CD8-positive, alpha-beta memory T cell (primary cell): ENCODE measurements around the gene C10orf62. TPM values are rescaled to one million over a fixed set of nuclear protein-coding genes. Genes with fewer than 3 reads are reported as not detected.
A peak's percentile ranks its signal among the peaks of the same experiment; 100 is the strongest.
"Not testable (repeated sequence)": the region's sequence is repeated elsewhere in the genome, so short reads cannot be mapped to it uniquely, and the experiment has no call there.

ENCODE experiments used
- CTCF ChIA-PET: fragments of 350-600 bp; sonication (Branson Sonifier 250); formaldehyde crosslinking; loops from one replicate; lab custom pipeline; 2021; ENCODE audit warnings: antibody characterized with exemption; lab: Charles Lee
- POLR2A ChIA-PET: fragments of 350-600 bp; sonication (Branson Sonifier 250); formaldehyde crosslinking; loops from one replicate; lab custom pipeline; 2021; ENCODE audit warnings: antibody characterized with exemption; lab: Charles Lee
- DNase-seq, 5 donors: peaks; one replicate each; pipeline versions ENCODE4 v3.0.0 to v3.0.0-alpha.2; 2020 to 2022; ENCODE audit warnings: mixed read lengths in 1 of 5
- H3K27ac ChIP-seq: one replicate; pipeline ENCODE4 v1.7.0; 2013; ENCODE audit warnings: low read depth, mild to moderate bottlenecking, low read length, moderate library complexity
- H3K27me3 ChIP-seq: 2 replicates; pipeline ENCODE4 v1.7.0; 2013; ENCODE audit warnings: low read length, mild to moderate bottlenecking; ENCODE audit not compliant: insufficient read depth, poor library complexity, severe bottlenecking
- H3K36me3 ChIP-seq: 2 replicates; pipeline ENCODE4 v1.7.0; 2013; ENCODE audit warnings: mild to moderate bottlenecking, low read length, moderate library complexity; ENCODE audit not compliant: insufficient read depth
- H3K4me1 ChIP-seq: 2 replicates; pipeline ENCODE4 v1.7.0; 2013; ENCODE audit warnings: mild to moderate bottlenecking, low read length, moderate library complexity; ENCODE audit not compliant: insufficient read depth
- H3K4me3 ChIP-seq: 2 replicates; pipeline ENCODE4 v1.7.0; 2013; ENCODE audit warnings: mild to moderate bottlenecking, low read length
- H3K9me3 ChIP-seq: 2 replicates; pipeline ENCODE4 v1.7.0; 2013; ENCODE audit warnings: mild to moderate bottlenecking, low read length
- H3K27ac Mint-ChIP-seq, 8 donors: one replicate each; pipeline ENCODE4 v1.8.0; 2020 to 2021; ENCODE audit warnings: mixed read lengths in 8 of 8, mild to moderate bottlenecking in 6 of 8, inconsistent platforms in 3 of 8, moderate library complexity in 3 of 8
- H3K27me3 Mint-ChIP-seq, 2 donors: one replicate each; pipeline ENCODE4 v1.8.0; 2020 to 2021; ENCODE audit warnings: mixed read lengths in 2 of 2, mild to moderate bottlenecking in 1 of 2, moderate library complexity in 1 of 2
- H3K36me3 Mint-ChIP-seq, 3 donors: one replicate each; pipeline ENCODE4 v1.8.0; 2020 to 2021; ENCODE audit warnings: mixed read lengths in 3 of 3, inconsistent platforms in 1 of 3, mild to moderate bottlenecking in 1 of 3
- H3K4me1 Mint-ChIP-seq, 3 donors: one replicate each; pipeline ENCODE4 v1.8.0; 2020 to 2021; ENCODE audit warnings: mixed read lengths in 3 of 3, inconsistent platforms in 1 of 3, mild to moderate bottlenecking in 1 of 3
- H3K4me3 Mint-ChIP-seq, 7 donors: one replicate each; pipeline ENCODE4 v1.8.0; 2020 to 2021; ENCODE audit warnings: mixed read lengths in 7 of 7, mild to moderate bottlenecking in 6 of 7, moderate library complexity in 4 of 7, inconsistent platforms in 2 of 7
- H3K9me3 Mint-ChIP-seq, 5 donors: one replicate each; pipeline ENCODE4 v1.8.0; 2020 to 2022; ENCODE audit warnings: mixed read lengths in 5 of 5, mild to moderate bottlenecking in 3 of 5, moderate library complexity in 2 of 5, inconsistent platforms in 1 of 5
- polyA plus RNA-seq: library from polyadenylated mRNA; unstranded; fragments of 300-500 nt; fragmentation: Illumina TruSeq; gene quantifications from one replicate; pipeline ENCODE4 v1.2.3, GENCODE V29; 2021
- total RNA-seq, 2 experiments: library from RNA; stranded (reverse); gene quantifications; one replicate each; pipeline ENCODE4 v1.2.3, GENCODE V29; 2021

The C10orf62 gene
- total and polyA plus RNA-seq, 3 experiments from 2014 or later = not detected

- H3K36me3 ChIP-seq, H3K27ac Mint-ChIP-seq, H3K27me3 Mint-ChIP-seq, POLR2A ChIA-PET, H3K4me3 ChIP-seq, H3K9me3 Mint-ChIP-seq, DNase-seq, H3K9me3 ChIP-seq, H3K4me1 ChIP-seq, H3K36me3 Mint-ChIP-seq, CTCF ChIA-PET, H3K4me3 Mint-ChIP-seq, H3K27ac ChIP-seq, H3K27me3 ChIP-seq, H3K4me1 Mint-ChIP-seq: not testable (repeated sequence)
These were observed 28.7 kb upstream of the C10orf62 start for GRCh38 chr10:97560731-97561381.

GRCh38 chr10:97561386-97562077, 28.0 kb upstream of the C10orf62 start:
- POLR2A ChIA-PET, H3K36me3 ChIP-seq, H3K9me3 Mint-ChIP-seq, H3K4me3 Mint-ChIP-seq, H3K27ac ChIP-seq, H3K36me3 Mint-ChIP-seq, H3K4me1 Mint-ChIP-seq, H3K4me3 ChIP-seq, CTCF ChIA-PET, H3K4me1 ChIP-seq, H3K27me3 ChIP-seq, DNase-seq, H3K27me3 Mint-ChIP-seq, H3K9me3 ChIP-seq: not testable (repeated sequence)
- peak overlapping the region in 1 of 8 donors; percentile 85 for H3K27ac Mint-ChIP-seq

GRCh38 chr10:97562329-97562728, 27.2 kb upstream of the C10orf62 start:
- H3K36me3 Mint-ChIP-seq, H3K4me3 ChIP-seq, H3K27ac Mint-ChIP-seq, POLR2A ChIA-PET, DNase-seq, CTCF ChIA-PET, H3K27ac ChIP-seq, H3K36me3 ChIP-seq, H3K4me1 Mint-ChIP-seq, H3K9me3 Mint-ChIP-seq, H3K4me1 ChIP-seq, H3K4me3 Mint-ChIP-seq, H3K9me3 ChIP-seq, H3K27me3 ChIP-seq, H3K27me3 Mint-ChIP-seq: not testable (repeated sequence)

- Mint-ChIP-seq H3K4me1 (no peaks in the 10 kb centered on the region), H3K9me3 (no peaks in the 10 kb centered on the region), H3K27ac (no peak overlapping the region), H3K4me3 (no peak overlapping the region), H3K27me3 (no peaks in the 10 kb centered on the region), H3K36me3 (no peaks in the 10 kb centered on the region)
- no peaks in the 10 kb centered on the region for H3K4me1 ChIP-seq
- H3K4me3 ChIP-seq = no peak overlapping the region
- H3K36me3 ChIP-seq = no peaks in the 10 kb centered on the region
- DNase-seq = no peak
- ChIA-PET POLR2A (no interaction called here), CTCF (no interaction called here)
- no peak overlapping the region for H3K27ac ChIP-seq
- H3K27me3 ChIP-seq = no peaks in the 10 kb centered on the region
- H3K9me3 ChIP-seq = no peaks in the 10 kb centered on the region
These were observed 26.2 kb upstream of the C10orf62 start for GRCh38 chr10:97563337-97563736.

GRCh38 chr10:97564776-97565175, 24.7 kb upstream of the C10orf62 start:
- H3K27me3 Mint-ChIP-seq = no peaks in the 10 kb centered on the region
- no peak for DNase-seq
- peak overlapping the region in 1 of 8 donors; percentile 4 for H3K27ac Mint-ChIP-seq
- H3K9me3 ChIP-seq = no peaks in the 10 kb centered on the region
- H3K4me1 ChIP-seq = no peaks in the 10 kb centered on the region
- ChIA-PET CTCF (interaction anchor here (1.1 kb wide), 1 partner anchor 12 kb away, joined by 3 read pairs; no protein-coding TSS in a partner anchor), POLR2A (no interaction called here)
- no peaks in the 10 kb centered on the region for H3K36me3 ChIP-seq
- no peak overlapping the region for H3K4me3 ChIP-seq
- no peak overlapping the region for H3K4me3 Mint-ChIP-seq
- H3K27me3 ChIP-seq = no peaks in the 10 kb centered on the region
- H3K4me1 Mint-ChIP-seq = no peaks in the 10 kb centered on the region
- H3K27ac ChIP-seq = no peak overlapping the region
- peaks cover 0 to 2% (median 0%) of the 10 kb centered on the region in 3 donors for H3K36me3 Mint-ChIP-seq
- H3K9me3 Mint-ChIP-seq = no peaks in the 10 kb centered on the region

GRCh38 chr10:97566336-97566996, 23.1 kb upstream of the C10orf62 start:
- no peak for DNase-seq
- CTCF ChIA-PET = no interaction called here
- no peak overlapping the region for H3K27ac ChIP-seq
- H3K27me3 Mint-ChIP-seq = no peaks in the 10 kb centered on the region
- no peaks in the 10 kb centered on the region for H3K4me1 ChIP-seq
- no peaks in the 10 kb centered on the region for H3K4me1 Mint-ChIP-seq
- H3K4me3 ChIP-seq = no peak overlapping the region
- H3K36me3 Mint-ChIP-seq = peaks cover 0 to 2% (median 0%) of the 10 kb centered on the region in 3 donors
- H3K27me3 ChIP-seq = no peaks in the 10 kb centered on the region
- H3K9me3 ChIP-seq = no peaks in the 10 kb centered on the region
- POLR2A ChIA-PET = interaction anchor here (0.7 kb wide), 3 partner anchors 68 to 152 kb away, joined by 3 read pairs; partner anchors contain the start of gene UBTD1
- no peaks in the 10 kb centered on the region for H3K36me3 ChIP-seq
- no peak overlapping the region for H3K4me3 Mint-ChIP-seq
- H3K9me3 Mint-ChIP-seq = no peaks in the 10 kb centered on the region
- no peak overlapping the region for H3K27ac Mint-ChIP-seq

- H3K27me3 Mint-ChIP-seq = no peaks in the 10 kb centered on the region
- CTCF ChIA-PET = no interaction called here
- no peaks in the 10 kb centered on the region for H3K9me3 ChIP-seq
- H3K4me3 ChIP-seq = no peak overlapping the region
- no peak overlapping the region for H3K27ac ChIP-seq
- DNase-seq = no peak
- peaks cover 0 to 2% (median 0%) of the 10 kb centered on the region in 3 donors for H3K36me3 Mint-ChIP-seq
- H3K9me3 Mint-ChIP-seq = no peaks in the 10 kb centered on the region
- POLR2A ChIA-PET = no interaction called here
- no peaks in the 10 kb centered on the region for H3K36me3 ChIP-seq
- H3K4me3 Mint-ChIP-seq = no peak overlapping the region
- no peaks in the 10 kb centered on the region for H3K4me1 Mint-ChIP-seq
- H3K4me1 ChIP-seq = no peaks in the 10 kb centered on the region
- H3K27me3 ChIP-seq = no peaks in the 10 kb centered on the region
- H3K27ac Mint-ChIP-seq = no peak overlapping the region
These were observed 21.6 kb upstream of the C10orf62 start for GRCh38 chr10:97567891-97568290.

- CTCF ChIA-PET = no interaction called here
- H3K4me3 ChIP-seq = no peak overlapping the region
- H3K9me3 ChIP-seq = no peaks in the 10 kb centered on the region
- no peak for DNase-seq
- POLR2A ChIA-PET = interaction anchor here (0.7 kb wide), 1 partner anchor 8 kb away, joined by 3 read pairs; no protein-coding TSS in a partner anchor
- H3K36me3 ChIP-seq = no peaks in the 10 kb centered on the region
- H3K27me3 Mint-ChIP-seq = no peaks in the 10 kb centered on the region
- peaks cover 0 to 2% (median 0%) of the 10 kb centered on the region in 3 donors for H3K36me3 Mint-ChIP-seq
- H3K4me1 ChIP-seq = no peaks in the 10 kb centered on the region
- H3K27ac Mint-ChIP-seq = no peak overlapping the region
- H3K4me1 Mint-ChIP-seq = no peaks in the 10 kb centered on the region
- no peaks in the 10 kb centered on the region for H3K27me3 ChIP-seq
- H3K27ac ChIP-seq = no peak overlapping the region
- H3K4me3 Mint-ChIP-seq = no peak overlapping the region
- H3K9me3 Mint-ChIP-seq = no peaks in the 10 kb centered on the region
These were observed 19.3 kb upstream of the C10orf62 start for GRCh38 chr10:97570146-97570788.
